GM18507 (cell line): ENCODE measurements around the gene OXER1.

ENCODE experiments used
- DNase-seq: peaks from one replicate; pipeline ENCODE4 v3.0.0; 2011; ENCODE audit warnings: low read depth; ENCODE audit not compliant: insufficient read length; ENCODE audit errors: extremely low spot score
- FAIRE-seq: peaks from 2 replicates; lab custom pipeline; 2011; peaks lifted over from hg19 to GRCh38; lab: Jason Lieb, UNC

OXER1 gene, protein sequence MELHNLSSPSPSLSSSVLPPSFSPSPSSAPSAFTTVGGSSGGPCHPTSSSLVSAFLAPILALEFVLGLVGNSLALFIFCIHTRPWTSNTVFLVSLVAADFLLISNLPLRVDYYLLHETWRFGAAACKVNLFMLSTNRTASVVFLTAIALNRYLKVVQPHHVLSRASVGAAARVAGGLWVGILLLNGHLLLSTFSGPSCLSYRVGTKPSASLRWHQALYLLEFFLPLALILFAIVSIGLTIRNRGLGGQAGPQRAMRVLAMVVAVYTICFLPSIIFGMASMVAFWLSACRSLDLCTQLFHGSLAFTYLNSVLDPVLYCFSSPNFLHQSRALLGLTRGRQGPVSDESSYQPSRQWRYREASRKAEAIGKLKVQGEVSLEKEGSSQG

DNA sequence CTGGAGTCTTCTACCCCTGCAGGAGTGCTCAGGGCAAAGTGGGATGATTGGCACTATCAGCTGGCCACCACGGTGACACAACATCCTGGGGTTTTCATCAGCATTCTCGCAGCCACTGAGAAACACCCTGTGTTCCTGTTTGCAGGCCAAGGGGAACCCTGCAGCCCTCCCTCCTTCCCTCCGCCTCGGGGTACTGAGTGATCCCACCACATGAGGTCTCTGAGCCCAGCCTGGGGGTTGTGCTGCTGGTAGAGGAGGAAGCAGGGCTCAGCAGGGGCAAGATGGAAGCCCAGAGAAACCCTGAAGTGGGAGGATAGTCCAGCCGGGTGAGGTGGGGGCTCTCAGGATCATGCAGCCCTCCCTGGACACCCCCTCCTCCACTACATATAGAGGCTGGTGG lies at the start of gene OXER1:
Gene OXER1, minus strand, starts transcription at position 40 of the 400 bp plus-strand sequence. CDS start 73 bp downstream, outside the sequence.
- DNase-seq (no peak), FAIRE-seq (no peak)

GRCh38 chr2:42812899-42813479 lies 49.1 kb upstream of the OXER1 start:
- FAIRE-seq = no peak
- no peak for DNase-seq

GRCh38 chr2:42810971-42811811 lies 47.3 kb upstream of the OXER1 start:
- no peak for DNase-seq

DNA sequence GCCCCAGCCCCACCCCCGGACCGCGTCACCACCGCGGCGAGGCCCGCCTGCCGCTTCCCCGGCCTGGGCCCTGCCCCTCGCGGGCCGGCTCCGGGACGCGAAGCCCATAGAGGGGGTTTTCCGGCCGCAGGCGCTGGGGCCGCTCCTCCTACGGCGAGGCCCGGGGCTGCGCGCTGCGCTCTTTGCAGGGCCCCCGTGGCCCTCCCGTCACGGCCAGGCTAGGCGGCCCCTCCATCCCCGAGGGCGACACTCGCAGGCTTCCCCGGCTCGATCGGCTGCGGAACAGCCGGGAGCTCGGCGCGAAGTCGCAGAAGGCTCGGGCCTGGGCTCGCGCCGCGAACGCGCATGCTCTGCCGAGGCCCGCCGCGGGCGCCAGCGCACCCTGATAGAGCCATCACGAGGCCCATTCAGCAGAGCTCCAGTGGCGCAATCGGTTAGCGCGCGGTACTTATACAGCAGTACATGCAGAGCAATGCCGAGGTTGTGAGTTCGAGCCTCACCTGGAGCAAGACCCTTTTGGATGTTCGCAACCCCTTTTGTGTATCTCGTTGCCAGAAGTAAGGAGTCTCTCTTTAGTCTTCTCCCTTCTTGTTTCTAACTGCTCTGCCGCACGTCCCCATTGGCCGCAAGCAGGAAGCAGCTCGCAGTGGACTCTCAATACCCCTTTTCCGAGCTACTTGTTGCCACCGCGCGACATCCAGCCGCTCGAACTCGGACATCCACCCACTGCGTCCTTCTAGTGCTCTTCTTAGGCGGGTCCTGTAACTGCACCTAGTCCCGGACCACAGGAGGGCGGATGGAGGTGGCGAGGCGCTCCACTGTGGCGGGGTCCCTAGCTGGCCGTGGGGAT lies 46.4 kb upstream of the OXER1 start:
- DNase-seq (peak; percentile 74), FAIRE-seq (peak; percentile 89)

More at GRCh38 chr2:42810971-42811811, 47.3 kb upstream of the OXER1 start:
- FAIRE-seq = no peak

GRCh38 chr2:42809819-42810120 lies 45.8 kb upstream of the OXER1 start:
- no peak for DNase-seq
- FAIRE-seq = no peak

DNA sequence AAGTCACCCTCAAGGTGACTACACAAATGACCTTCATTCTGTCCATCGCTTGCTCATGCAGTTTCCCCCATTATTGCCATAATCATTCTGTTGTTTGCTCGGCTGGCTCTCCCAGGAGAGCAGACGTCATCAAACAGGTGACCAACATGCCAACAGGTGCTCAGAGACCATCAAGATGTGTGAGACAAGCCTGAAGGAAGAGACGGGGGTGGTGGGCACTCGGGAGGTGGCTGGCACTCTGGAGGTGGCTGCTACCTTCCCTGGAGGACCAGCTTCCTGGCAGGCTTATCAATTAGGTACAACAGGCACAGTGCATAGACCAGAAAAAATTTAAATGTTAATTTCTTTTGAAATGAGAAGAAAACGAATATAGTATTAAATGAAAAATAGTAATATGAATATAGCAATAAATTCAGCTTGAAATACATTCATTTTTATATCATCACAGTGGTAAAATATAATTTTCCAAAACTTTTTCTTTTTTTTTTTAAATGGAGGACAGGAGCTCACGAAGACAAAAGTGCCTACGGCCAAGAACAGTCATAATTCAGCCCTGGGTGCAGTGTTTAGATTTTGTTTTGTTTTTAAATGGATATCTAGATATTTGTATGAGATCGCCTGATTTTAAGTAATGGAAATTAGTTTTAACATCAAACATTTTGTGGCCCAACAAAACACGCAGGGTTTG lies 45.3 kb upstream of the OXER1 start:
- FAIRE-seq (no peak), DNase-seq (no peak)

GRCh38 chr2:42808301-42808700 lies 44.4 kb upstream of the OXER1 start:
- DNase-seq (no peak), FAIRE-seq (no peak)

GRCh38 chr2:42806786-42807185 lies 42.9 kb upstream of the OXER1 start:
- FAIRE-seq = no peak
- DNase-seq = no peak

DNA sequence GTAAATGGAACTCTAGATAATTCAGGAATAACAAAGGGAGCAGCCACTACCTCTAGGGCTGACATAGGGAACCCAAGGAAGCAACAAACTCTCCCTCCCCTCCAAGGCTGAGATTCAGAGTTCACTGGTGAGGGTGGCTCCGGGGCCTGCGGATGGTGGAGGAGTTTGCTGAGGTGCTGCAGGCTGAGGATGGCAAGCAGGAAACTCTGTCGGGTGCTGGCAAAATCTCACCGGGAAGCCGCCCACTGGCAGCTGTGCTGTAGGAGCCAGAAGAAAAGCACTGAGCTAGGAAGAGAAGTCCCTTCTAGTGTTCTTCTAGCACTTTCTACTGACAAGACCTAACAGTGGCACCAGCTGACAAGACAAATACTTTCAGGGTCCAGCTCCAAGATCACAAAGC lies 41.0 kb upstream of the OXER1 start:
- FAIRE-seq (no peak), DNase-seq (no peak)

GRCh38 chr2:42804338-42804737 lies 40.4 kb upstream of the OXER1 start:
- no peak for FAIRE-seq
- DNase-seq = no peak

DNA sequence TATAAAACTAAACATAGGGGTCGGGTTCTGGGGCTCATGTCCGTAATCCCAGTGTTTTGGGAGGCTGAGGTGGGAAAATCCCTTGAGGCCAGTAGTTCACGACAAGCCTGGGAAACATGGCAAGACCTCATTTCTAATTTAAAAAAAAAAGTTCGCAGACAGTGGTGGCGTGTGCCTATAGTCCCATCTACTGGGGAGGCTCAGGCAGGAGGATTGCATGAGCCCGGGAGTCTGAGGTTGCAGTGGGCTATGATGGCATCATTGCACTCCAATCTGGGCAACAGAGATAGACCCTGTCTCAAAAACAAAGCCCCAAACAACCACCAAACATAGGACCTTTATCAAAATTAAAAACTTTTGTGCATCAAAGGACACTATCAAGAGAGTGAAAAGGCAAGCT lies 38.2 kb upstream of the OXER1 start:
- FAIRE-seq (no peak), DNase-seq (no peak)

GRCh38 chr2:42801381-42801780 lies 37.4 kb upstream of the OXER1 start:
- FAIRE-seq = no peak
- no peak for DNase-seq

- FAIRE-seq (no peak), DNase-seq (no peak)
Observed at GRCh38 chr2:42800981-42801380, 37.0 kb upstream of the OXER1 start.

GRCh38 chr2:42800461-42800962 lies 36.6 kb upstream of the OXER1 start:
- DNase-seq = no peak
- FAIRE-seq = peak; percentile 5

GRCh38 chr2:42799881-42800280 lies 35.9 kb upstream of the OXER1 start:
- DNase-seq = no peak

DNA sequence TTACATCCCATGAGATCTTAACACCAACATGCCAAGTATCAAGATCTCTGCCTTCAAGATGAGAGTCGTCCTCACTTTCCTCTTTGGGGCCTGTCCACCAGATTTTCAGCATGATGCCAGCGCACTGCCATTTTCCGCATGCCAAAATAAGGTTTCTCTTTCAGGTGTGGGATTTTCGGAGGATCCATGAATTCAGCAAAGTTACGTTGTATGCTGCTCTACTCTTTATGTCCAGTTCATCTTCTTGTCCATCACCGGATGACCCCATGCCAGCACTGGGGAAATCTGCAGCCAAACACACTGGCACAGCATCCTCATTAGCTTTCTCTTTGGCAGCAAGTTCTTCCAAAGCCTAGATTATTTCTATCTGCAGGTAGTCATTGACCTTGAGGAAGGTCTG lies 33.3 kb upstream of the OXER1 start:
- DNase-seq (no peak), FAIRE-seq (no peak)

More at GRCh38 chr2:42799881-42800280, 35.9 kb upstream of the OXER1 start:
- no peak for FAIRE-seq

DNA sequence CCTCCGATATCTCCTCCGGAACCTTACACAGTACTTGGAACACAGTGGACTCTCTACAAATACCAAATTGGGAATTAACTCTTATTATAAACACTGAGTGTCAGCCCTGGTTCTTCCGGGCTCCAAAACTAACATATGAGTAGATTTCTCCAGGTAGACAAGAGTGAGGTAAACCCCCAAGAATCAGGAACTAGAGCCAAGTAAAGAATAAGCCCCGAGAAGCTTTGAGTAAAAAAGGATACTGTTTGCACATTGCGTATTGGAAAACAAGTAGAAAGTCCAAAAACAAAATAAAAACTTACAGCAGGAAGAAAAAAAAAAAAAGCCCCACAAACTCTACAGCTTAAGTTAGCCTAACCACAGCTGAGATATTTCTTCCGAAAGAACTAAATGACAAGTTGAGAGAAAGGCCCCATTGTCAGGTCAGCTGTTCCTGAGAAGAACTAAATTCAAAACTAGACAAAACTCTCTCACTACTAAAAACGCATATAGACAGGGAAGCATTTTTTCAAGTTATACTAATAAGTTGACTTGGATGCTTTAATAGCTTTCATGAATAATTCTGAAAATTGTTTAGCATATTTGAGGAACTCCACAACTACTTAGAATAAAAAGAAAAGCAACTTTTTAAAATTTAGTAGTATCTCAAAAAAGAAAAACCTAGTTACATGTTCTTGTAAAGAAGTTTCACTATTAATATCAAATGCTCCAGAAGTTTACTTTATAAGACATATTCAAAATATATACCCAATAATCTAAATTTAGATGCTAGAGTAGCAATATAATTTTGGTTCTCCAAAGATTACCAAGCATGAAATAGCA lies 32.7 kb upstream of the OXER1 start:
- FAIRE-seq = peak; percentile 80
- no peak for DNase-seq

GRCh38 chr2:42795841-42796301 lies 31.9 kb upstream of the OXER1 start:
- peak; percentile 75 for FAIRE-seq
- no peak for DNase-seq
